GM12878 (cell line): Measurements from ENCODE around the gene MICAL3. TPM values are rescaled to one million over a fixed set of nuclear protein-coding genes. Genes with fewer than 3 reads are reported as not detected.

Experiments used
- CBFB ChIP-seq: IDR thresholded peaks from 2 replicates; pipeline ENCODE4 v1.6.1; 2016; ENCODE audit warnings: antibody characterized with exemption, low read depth
- CBX5 ChIP-seq: sonication (generic); IDR thresholded peaks from 2 replicates; pipeline ENCODE4 v1.6.1; 2016; ENCODE audit warnings: low read depth, moderate library complexity, mild to moderate bottlenecking, inconsistent platforms
- EED ChIP-seq: sonication (generic); IDR thresholded peaks from 2 replicates; pipeline ENCODE4 v1.6.1; 2016; ENCODE audit warnings: antibody characterized with exemption, low read depth
- ELK1 ChIP-seq: IDR thresholded peaks from 2 replicates; pipeline ENCODE4 v1.6.1; 2012; ENCODE audit warnings: low read depth, low read length, improper control_type of control experiment
- FOXM1 ChIP-seq: IDR thresholded peaks from 2 replicates; pipeline ENCODE4 v1.6.1; 2012; ENCODE audit warnings: low read depth, mild to moderate bottlenecking, inconsistent platforms, low read length, moderate library complexity
- HCFC1 ChIP-seq: fragments of 150-350 bp; IDR thresholded peaks from 2 replicates; pipeline ENCODE4 v1.6.1; 2014; ENCODE audit warnings: low read length
- IRF5 ChIP-seq: fragments of 450-650 bp; IDR thresholded peaks from 2 replicates; pipeline ENCODE4 v1.6.1; 2017; ENCODE audit warnings: borderline replicate concordance
- KAT2A ChIP-seq: conservative IDR thresholded peaks from 2 replicates; pipeline ENCODE4 v1.6.1; 2011; ENCODE audit warnings: low read depth, low read length; ENCODE audit not compliant: control insufficient read depth
- LARP7 ChIP-seq: fragments of 450-650 bp; IDR thresholded peaks from 2 replicates; pipeline ENCODE4 v1.6.1; 2017; ENCODE audit warnings: mild to moderate bottlenecking
- MEF2A ChIP-seq: IDR thresholded peaks from 2 replicates; pipeline ENCODE4 v1.6.1; 2011; ENCODE audit warnings: low read depth, mild to moderate bottlenecking, low read length, moderate library complexity; ENCODE audit not compliant: insufficient read depth
- MEF2B ChIP-seq: fragments of 450-650 bp; IDR thresholded peaks from 2 replicates; pipeline ENCODE4 v1.6.1; 2018; ENCODE audit warnings: mild to moderate bottlenecking, moderate library complexity; ENCODE audit not compliant: partially characterized antibody, poor library complexity, severe bottlenecking
- NKRF ChIP-seq: fragments of 450-650 bp; conservative IDR thresholded peaks from 2 replicates; pipeline ENCODE4 v1.6.1; 2017; ENCODE audit warnings: mild to moderate bottlenecking, moderate library complexity
- RB1 ChIP-seq: fragments of 450-650 bp; formaldehyde crosslinking; IDR thresholded peaks from 2 replicates; pipeline ENCODE4 v1.6.1; 2017; ENCODE audit warnings: mild to moderate bottlenecking, borderline replicate concordance
- SP1 ChIP-seq: IDR thresholded peaks from one replicate; pipeline ENCODE4 v1.6.1; 2011; ENCODE audit warnings: low read depth, low read length
- YBX1 ChIP-seq: fragments of 450-650 bp; IDR thresholded peaks from 2 replicates; pipeline ENCODE4 v1.6.1; 2016; ENCODE audit warnings: antibody characterized with exemption
- ZNF217 ChIP-seq: fragments of 450-650 bp; IDR thresholded peaks from 2 replicates; pipeline ENCODE4 v1.6.1; 2017; ENCODE audit warnings: antibody characterized with exemption, mild to moderate bottlenecking
- ZNF274 ChIP-seq: IDR thresholded peaks from one replicate; pipeline ENCODE4 v1.8.0; 2011; ENCODE audit not compliant: insufficient read length, insufficient read depth
- ZNF384 ChIP-seq: IDR thresholded peaks from 2 replicates; pipeline ENCODE4 v1.6.1; 2012; ENCODE audit warnings: low read depth, mild to moderate bottlenecking, low read length, improper control_type of control experiment, borderline replicate concordance
- ZZZ3 ChIP-seq: IDR thresholded peaks from 2 replicates; pipeline ENCODE4 v1.6.1; 2011; ENCODE audit warnings: low read depth; ENCODE audit not compliant: control insufficient read depth, insufficient read length
- polyA plus RNA-seq, 11 experiments: library from polyadenylated mRNA; depleted of rRNA in 4 of 11; unstranded in 6 of 11; stranded (reverse) in 5 of 11; fragments of >200 nt; fragmentation: Nextera tagmentation in 4 of 11; fragmentation: Illumina TruSeq in 1 of 11; extraction: Ambion mirVana in 4 of 11; extraction: Trizol in 1 of 11; gene quantifications; 1 replicate in 1 of 11; 2 replicates in 10 of 11; pipeline versions ENCODE4 v1.2.1 to v1.2.3, GENCODE V29; 2011 to 2016; ENCODE audit warnings: inconsistent platforms in 2 of 11, missing spikeins in 2 of 11, low read depth in 1 of 11
- total RNA-seq, 4 experiments: library from RNA; depleted of rRNA in 3 of 4; stranded (reverse); fragments of >200 nt in 3 of 4; fragmentation: Illumina TruSeq in 1 of 4; extraction: Trizol in 1 of 4; gene quantifications; 2 replicates each; pipeline versions ENCODE4 v1.2.1 to v1.2.3, GENCODE V29; 2013 to 2021
- TF ChIP-seq, protein P1 (sequence below): IDR thresholded peaks from 2 replicates; pipeline ENCODE4 v1.6.1; 2011; ENCODE audit warnings: borderline replicate concordance, low read depth, mild to moderate bottlenecking, moderate library complexity, low read length; ENCODE audit not compliant: insufficient read depth, poor library complexity, severe bottlenecking
- TF ChIP-seq, protein P2 (sequence below): fragments of 450-650 bp; IDR thresholded peaks from 2 replicates; pipeline ENCODE4 v1.6.1; 2016; ENCODE audit warnings: mild to moderate bottlenecking

MICAL3 gene
- total and polyA plus RNA-seq, 10 of the 15 experiments (the other 5 are each of a cell fraction or from before 2014, with no cell fraction given) = 2.6 to 92.2 (median 24.0) TPM

DNA sequence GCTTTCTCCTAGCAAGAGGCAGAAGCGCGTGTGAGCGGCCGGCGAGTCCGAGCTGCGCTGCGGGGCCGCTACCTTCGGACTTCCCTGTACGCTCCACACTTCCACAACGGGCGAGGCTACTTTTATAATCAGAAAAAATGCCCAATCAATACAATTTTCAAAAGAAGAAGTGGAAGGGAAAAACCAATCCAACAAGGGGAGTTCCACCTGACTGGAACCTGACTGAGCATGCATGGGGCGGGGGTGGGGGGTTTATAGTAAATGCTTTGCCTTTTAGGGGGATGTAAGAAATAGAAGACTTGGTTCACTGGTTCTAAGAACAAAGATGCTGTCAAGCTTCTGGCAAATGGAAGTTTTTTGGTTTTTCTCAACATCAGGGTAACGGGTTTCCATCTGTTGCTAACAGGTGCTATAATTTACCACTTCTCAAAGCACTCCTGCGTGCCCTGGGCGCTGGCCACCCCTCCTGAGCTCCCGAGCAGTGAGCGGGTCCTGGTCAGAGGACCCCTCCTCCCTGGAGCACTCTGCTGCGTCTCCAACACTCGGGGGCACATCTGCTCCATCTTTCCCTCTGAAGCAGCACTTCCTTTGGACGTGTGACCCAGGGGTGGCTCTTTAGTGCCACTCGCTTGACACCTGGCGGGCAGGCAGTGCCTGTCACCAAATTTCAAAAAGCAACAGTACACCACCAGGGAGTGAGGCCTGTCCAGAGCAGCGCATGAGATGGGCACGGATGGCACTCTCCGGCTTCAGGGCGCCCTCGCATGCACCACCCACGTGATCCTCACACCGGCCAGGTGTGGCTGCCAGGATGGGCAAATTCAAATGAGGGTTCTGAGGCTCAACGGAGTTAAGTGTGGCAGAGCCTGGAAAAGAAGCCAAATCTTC is 228.5 kb downstream of the MICAL3 start (continued):
- no peak for TF ChIP-seq NKRF
- peak; percentile 35; the same call in 1 of the 2 replicates for TF ChIP-seq MEF2A
- TF ChIP-seq, protein P1, sequence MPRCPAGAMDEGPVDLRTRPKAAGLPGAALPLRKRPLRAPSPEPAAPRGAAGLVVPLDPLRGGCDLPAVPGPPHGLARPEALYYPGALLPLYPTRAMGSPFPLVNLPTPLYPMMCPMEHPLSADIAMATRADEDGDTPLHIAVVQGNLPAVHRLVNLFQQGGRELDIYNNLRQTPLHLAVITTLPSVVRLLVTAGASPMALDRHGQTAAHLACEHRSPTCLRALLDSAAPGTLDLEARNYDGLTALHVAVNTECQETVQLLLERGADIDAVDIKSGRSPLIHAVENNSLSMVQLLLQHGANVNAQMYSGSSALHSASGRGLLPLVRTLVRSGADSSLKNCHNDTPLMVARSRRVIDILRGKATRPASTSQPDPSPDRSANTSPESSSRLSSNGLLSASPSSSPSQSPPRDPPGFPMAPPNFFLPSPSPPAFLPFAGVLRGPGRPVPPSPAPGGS = peak; percentile 60
- TF ChIP-seq ELK1 = 0 out of 2 replicates have a peak, but pooled peaks have one; percentile 25
- TF ChIP-seq KAT2A = no peak
- no peak for TF ChIP-seq CBX5
- TF ChIP-seq RB1 = no peak; the same call in 1 of the 2 replicates
- TF ChIP-seq ZZZ3 = no peak
- no peak for TF ChIP-seq ZNF217
- TF ChIP-seq CBFB = peak; percentile 35
- no peak for TF ChIP-seq ZNF384
- TF ChIP-seq ZNF274 = no peak
- TF ChIP-seq YBX1 = no peak
- TF ChIP-seq IRF5 = no peak
- 0 out of 2 replicates have a peak, but pooled peaks have one; percentile 59 for TF ChIP-seq LARP7
- no peak for TF ChIP-seq SP1
- TF ChIP-seq, protein P2, sequence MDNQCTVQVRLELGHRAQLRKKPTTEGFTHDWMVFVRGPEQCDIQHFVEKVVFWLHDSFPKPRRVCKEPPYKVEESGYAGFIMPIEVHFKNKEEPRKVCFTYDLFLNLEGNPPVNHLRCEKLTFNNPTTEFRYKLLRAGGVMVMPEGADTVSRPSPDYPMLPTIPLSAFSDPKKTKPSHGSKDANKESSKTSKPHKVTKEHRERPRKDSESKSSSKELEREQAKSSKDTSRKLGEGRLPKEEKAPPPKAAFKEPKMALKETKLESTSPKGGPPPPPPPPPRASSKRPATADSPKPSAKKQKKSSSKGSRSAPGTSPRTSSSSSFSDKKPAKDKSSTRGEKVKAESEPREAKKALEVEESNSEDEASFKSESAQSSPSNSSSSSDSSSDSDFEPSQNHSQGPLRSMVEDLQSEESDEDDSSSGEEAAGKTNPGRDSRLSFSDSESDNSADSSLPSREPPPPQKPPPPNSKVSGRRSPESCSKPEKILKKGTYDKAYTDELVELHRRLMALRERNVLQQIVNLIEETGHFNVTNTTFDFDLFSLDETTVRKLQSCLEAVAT = peak; percentile 81
- peak; percentile 84 for TF ChIP-seq FOXM1
- TF ChIP-seq EED = no peak; the same call in none of the 2 replicates
- no peak for TF ChIP-seq HCFC1
- TF ChIP-seq MEF2B = no peak
